Testis (tissue), 2 donors: Measurements from ENCODE around the gene MGAT5.

Experiments used
- POLR2A ChIP-seq: fragments of 450-650 bp; IDR thresholded peaks from one replicate; pipeline ENCODE4 v1.6.1; 2017; ENCODE audit warnings: antibody characterized with exemption, mild to moderate bottlenecking, moderate library complexity
- TF ChIP-seq, protein P1 (sequence below), 3 experiments: fragments of 450-650 bp in 2 of 3; fragments of 200-600 bp in 1 of 3; sonication (generic) in 1 of 3; IDR thresholded peaks; one replicate each; pipeline ENCODE4 v1.5.1; 2016 to 2019; ENCODE audit warnings: antibody characterized with exemption in 3 of 3, mild to moderate bottlenecking in 2 of 3, moderate library complexity in 1 of 3

DNA sequence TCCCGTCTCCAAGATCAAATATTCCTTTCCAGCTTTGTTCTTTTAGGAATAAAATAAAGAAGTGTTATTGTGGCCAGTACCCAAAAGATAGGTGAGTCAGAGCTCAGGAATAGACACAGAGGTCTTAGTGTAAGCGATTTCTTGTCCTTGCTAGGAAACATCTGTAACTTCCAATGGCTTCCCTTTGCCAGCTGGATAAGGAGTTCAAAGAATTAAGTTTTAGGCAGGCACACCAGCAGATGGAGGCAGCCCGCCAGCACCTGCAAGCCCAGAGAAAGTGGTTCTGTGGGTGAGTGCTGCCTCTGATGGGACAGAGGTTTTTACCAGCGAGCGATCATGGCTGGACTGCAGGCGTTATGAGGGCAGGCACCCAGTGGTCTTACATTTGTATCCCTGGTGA lies 125.4 kb downstream of the MGAT5 start:
- TF ChIP-seq, protein P1, sequence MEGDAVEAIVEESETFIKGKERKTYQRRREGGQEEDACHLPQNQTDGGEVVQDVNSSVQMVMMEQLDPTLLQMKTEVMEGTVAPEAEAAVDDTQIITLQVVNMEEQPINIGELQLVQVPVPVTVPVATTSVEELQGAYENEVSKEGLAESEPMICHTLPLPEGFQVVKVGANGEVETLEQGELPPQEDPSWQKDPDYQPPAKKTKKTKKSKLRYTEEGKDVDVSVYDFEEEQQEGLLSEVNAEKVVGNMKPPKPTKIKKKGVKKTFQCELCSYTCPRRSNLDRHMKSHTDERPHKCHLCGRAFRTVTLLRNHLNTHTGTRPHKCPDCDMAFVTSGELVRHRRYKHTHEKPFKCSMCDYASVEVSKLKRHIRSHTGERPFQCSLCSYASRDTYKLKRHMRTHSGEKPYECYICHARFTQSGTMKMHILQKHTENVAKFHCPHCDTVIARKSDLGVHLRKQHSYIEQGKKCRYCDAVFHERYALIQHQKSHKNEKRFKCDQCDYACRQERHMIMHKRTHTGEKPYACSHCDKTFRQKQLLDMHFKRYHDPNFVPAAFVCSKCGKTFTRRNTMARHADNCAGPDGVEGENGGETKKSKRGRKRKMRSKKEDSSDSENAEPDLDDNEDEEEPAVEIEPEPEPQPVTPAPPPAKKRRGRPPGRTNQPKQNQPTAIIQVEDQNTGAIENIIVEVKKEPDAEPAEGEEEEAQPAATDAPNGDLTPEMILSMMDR (IDR thresholded peaks at IDR 0.05) = no peak
- no peak for TF ChIP-seq POLR2A
